GM18870 (cell line): ENCODE data around the gene GPR62.
A peak's percentile ranks its signal among the peaks of the same experiment; 100 is the strongest.
"Not testable (repeated sequence)": the region's sequence is repeated elsewhere in the genome, so short reads cannot be mapped to it uniquely, and the experiment has no call there.

Source experiments
- ATAC-seq: cut with Tn5 transposase; IDR thresholded peaks from one replicate; pipeline ENCODE4 v1.9.1; 2021; ENCODE audit warnings: moderate library complexity; ENCODE audit not compliant: unreplicated experiment

The GPR62 gene

DNA sequence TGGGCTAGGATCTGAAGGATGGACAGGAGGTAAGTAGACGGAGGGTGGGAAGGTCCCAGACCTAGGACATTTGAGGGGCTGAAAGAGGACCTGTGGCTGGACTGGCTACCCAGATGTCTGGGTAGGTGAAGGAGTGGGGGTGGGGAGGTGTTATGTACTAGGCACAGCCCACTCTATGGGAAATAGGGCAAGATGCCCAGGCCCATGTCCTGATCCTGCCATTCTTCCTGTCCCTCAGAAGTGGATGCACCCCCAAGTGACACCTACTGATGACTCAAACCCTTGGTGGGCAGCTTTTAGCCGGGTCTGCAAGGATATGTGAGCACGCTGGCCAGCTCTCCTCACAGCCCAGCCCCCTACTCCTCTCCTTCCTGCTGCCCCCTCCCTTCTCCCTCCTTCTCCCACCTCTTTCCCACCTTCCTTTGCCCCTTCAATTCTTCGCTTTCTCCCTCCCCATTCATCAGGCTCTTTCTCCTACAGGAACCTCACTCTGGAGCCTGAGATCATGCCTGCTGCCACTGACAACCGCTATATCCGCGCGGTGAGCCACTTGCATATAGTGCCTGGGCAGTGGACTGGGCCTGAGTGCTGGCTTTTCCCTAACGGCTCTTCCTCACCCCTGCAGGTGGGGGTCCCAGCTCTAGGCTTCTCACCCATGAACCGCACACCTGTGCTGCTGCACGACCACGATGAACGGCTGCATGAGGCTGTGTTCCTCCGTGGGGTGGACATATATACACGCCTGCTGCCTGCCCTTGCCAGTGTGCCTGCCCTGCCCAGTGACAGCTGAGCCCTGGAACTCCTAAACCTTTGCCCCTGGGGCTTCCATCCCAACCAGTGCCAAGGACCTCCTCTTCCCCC, 33.3 kb downstream of the GPR62 start:
- no peak for ATAC-seq

GRCh38 chr3:51990501-51990971, 35.4 kb downstream of the GPR62 start:
- not testable (repeated sequence) for ATAC-seq

GRCh38 chr3:51992017-51992682, 37.0 kb downstream of the GPR62 start:
- ATAC-seq: no peak

DNA sequence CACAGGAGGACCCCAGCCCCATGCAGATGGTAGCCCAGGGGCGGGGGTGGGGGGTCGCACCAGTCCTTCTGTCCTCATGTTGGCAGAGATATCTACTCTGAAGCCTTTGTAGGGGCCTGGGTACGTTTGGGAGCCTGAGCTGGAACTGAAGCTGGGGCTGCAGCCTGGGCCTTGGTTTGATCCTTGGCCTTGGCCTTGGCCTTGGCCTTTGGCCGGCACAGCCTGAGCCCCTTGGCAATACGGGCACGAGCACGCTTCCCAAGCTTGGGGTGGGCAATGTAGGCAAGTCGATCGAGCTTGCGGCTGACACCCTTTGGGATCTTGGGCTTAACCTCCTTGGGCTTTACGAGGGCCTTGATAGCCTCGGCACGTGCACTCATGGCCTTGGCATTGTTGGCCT, 38.5 kb downstream of the GPR62 start:
- not testable (repeated sequence) for ATAC-seq

DNA sequence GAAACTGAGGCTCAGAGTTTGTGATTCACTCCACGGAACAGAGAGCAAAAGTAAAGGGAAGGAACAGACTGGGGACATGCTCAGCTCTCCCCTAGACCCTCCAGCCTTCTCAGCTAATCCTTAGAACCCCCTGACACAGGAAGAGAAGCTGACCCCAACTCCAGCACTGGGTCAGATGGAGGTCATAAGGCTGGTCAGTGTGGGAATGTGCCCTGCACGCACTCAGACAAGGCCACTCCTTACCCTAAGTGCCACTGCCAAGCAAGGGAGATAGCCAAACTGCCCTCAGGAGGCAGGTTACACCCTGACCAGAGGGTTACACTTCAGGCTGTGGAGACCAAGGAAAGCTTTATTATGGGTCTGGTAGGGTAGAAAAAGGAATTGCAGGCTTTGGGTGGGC, 39.3 kb downstream of the GPR62 start:
- ATAC-seq: no peak

DNA sequence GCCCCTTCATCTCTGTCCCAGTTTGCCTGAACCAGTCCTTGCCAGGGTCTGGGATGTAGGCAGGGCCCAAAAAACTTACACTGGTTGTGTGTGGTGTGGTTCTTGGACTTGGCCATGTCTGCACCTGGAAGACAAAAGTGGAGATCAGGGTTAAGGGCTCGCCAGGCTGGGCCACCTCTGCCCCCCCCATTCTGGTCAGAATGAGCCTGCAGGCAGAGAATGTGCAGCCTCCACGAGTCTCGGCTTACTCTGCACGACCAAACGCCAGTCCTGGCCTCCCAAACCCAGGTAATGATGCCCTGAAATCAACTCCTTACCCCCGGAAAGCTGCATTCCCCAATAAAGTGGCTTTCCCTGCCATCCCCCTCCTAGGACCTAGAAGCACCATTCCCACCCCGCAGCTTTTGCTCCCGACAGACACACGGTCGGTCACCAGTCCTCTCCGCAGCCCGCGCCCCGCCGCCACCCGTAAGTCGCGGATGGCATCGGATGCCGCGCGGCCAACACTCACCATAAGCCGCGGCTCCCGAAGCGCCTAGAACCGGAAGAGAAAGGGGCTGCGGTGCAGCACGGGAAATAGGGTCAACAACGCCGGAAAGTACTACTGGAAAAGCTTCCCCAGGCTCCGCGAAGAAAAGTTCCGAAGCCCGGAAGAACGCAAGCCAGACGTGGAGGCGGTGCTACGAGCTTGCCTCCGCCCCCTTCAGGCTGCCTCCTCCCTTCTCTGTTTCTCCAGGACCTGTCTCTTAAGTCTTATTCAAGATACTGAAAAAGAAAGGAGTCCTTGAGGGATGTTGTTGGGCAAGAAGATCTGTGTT, 40.4 kb downstream of the GPR62 start, which contains the start of gene RPL29:
Gene RPL29 (minus strand): TSS at position 550 of the 818 bp plus-strand sequence. CDS start 434 bp downstream, at position 116.
- peak; percentile 79 for ATAC-seq

DNA sequence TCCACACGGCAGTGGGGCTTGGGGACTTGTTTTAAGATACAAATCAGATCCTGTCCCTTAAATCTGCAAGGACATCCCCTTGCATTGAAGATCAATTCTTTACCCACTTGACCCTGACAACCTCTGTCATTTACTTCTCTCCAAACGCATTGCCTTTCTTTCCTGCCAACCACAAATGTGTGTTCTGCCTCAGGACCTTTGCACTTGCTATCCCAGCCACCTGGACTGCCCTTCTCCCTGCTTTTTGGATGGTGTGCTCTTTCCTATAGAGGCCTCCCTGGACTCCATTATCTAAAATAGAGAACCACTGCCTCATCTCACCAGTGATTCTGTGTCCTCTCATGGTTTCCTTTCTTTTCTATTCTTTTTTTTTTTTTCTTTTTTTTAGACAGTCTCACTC, 42.0 kb downstream of the GPR62 start:
- no peak for ATAC-seq

DNA sequence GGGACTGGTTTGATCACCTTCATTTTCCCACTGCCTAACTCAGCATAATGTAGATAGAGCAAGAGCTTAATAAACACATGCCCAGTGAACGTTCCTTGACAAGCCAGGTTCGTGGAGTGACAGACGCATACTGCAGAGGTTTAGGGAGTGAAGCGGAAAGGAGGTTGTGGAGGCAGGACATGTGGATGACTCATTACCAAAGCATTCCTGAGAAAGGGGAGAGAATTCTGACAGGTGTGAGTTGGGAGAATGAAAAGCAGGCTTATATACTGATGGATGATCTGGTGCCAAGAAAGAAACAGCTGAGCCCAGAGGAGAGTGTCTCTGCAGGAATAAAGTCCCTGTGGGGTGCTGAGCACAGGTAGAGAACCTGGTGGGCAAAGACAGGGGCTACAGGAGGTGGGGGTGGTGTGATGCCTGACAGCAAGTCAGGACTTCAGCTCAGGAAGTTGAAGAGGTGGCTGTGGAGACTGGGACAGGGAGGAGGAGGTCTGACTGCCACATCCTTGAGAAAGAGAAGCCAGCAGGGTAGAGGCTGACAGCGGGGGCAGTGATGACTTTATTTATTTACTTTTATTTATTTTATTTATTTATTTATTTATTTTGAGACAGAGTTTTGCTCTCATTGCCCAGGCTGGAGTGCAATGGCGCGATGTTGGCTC, 42.9 kb downstream of the GPR62 start:
- ATAC-seq: no peak

DNA sequence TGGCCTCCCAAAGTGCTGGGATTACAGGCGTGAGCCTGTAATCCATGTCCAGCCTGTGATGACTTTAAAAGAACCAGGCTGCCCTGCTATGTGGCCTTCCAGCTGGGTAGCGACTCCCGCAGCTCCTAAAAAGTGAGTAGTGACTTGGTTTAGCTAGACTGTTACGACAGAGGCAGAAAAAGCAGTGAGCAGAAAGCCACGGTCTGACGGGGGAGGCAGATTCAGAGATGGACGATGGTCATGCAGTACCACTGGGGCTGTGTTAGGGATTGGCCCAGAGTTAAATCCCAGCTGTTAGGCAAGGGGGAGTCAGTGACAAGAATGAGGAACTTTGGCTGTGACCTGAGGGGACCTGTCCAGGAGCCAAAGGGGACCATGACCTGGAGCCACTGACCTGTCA, 43.6 kb downstream of the GPR62 start:
- no peak for ATAC-seq

GRCh38 chr3:51999846-52000245, 44.7 kb downstream of the GPR62 start:
- ATAC-seq: no peak

GRCh38 chr3:52001443-52001974, 46.3 kb downstream of the GPR62 start:
- no peak for ATAC-seq

GRCh38 chr3:52002748-52003147, 47.6 kb downstream of the GPR62 start:
- ATAC-seq: no peak

- no peak for ATAC-seq
Measured at GRCh38 chr3:52004163-52004787, 49.1 kb downstream of the GPR62 start.

- ATAC-seq: no peak
Measured at GRCh38 chr3:52004906-52005395, 49.8 kb downstream of the GPR62 start.

GRCh38 chr3:52005571-52005986, 50.4 kb downstream of the GPR62 start:
- no peak for ATAC-seq

- ATAC-seq: no peak
Measured at GRCh38 chr3:52006017-52006819, 51.0 kb downstream of the GPR62 start.

GRCh38 chr3:52006820-52007133, 51.6 kb downstream of the GPR62 start:
- no peak for ATAC-seq
